Measurements from ENCODE around the gene SOWAHB. TPM values are rescaled to one million over a fixed set of nuclear protein-coding genes. Genes with fewer than 3 reads are reported as not detected.

SOWAHB gene
- total and polyA plus RNA-seq, 12 donors = 0.11 to 3.7 (median 0.42) TPM; not detected in 1

DNA sequence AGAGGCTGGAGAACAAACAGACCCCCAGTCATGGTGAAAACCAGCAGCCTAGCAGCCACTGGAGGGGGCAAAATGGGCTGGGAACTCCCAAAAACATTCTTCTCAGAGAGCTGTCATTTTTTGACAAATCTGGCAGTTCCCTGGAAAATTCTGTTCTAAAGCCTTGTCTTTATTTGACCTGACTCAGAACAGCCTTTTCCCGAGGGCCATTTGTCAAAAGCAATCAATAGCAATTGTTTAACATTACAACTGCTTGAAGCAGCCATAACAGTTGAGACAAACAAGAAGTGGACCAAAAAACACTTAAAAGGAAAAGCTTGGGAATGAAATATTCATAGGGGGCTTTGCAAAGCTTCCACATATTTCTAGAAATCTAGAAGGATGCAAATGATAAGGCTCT, 39.6 kb downstream of the SOWAHB start:
- WGBS, 4 donors = 46 to 69% (median 59%) methylated on average over 1 of the region's 1 CpG
- intact Hi-C loops (cut with DNase I) = no loop called here
- no peaks in the 10 kb centered on the region for H3K27me3 ChIP-seq

DNA sequence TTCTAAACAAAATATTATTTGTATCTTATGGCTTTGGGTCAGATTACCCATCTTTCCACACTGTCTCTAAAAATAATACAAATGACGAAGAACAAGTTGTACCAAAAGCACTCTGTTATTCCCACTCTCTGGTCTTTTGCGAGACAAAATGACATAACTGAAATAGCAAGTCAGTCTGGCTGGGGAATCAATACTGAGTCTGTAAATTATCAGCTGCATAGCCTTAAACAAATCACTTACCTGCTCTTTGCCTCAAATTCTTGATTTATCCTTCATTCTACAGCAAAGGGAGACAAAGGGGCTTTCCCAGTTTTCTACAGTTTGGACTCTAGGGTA, 40.9 kb downstream of the SOWAHB start:
- Histone ChIP-seq H3K9me3 (replicated peaks in 1 of 3) (no peaks in the 10 kb centered on the region), H3K27ac (no peak overlapping the region), H3K4me3 (no peak overlapping the region), H3K4me1 (replicated peaks in 1 of 2) (no peaks in the 10 kb centered on the region), H3K27me3 (no peaks in the 10 kb centered on the region), H3K36me3 (replicated peaks in 1 of 2) (no peaks in the 10 kb centered on the region)
- WGBS, 4 donors = 64 to 76% (median 71%) methylated on average over 2 of the region's 2 CpGs
- TF ChIP-seq POLR2A (IDR thresholded peaks at IDR 0.05) = no peak
- TF ChIP-seq, protein P1, sequence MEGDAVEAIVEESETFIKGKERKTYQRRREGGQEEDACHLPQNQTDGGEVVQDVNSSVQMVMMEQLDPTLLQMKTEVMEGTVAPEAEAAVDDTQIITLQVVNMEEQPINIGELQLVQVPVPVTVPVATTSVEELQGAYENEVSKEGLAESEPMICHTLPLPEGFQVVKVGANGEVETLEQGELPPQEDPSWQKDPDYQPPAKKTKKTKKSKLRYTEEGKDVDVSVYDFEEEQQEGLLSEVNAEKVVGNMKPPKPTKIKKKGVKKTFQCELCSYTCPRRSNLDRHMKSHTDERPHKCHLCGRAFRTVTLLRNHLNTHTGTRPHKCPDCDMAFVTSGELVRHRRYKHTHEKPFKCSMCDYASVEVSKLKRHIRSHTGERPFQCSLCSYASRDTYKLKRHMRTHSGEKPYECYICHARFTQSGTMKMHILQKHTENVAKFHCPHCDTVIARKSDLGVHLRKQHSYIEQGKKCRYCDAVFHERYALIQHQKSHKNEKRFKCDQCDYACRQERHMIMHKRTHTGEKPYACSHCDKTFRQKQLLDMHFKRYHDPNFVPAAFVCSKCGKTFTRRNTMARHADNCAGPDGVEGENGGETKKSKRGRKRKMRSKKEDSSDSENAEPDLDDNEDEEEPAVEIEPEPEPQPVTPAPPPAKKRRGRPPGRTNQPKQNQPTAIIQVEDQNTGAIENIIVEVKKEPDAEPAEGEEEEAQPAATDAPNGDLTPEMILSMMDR (IDR thresholded peaks at IDR 0.05) = no peak
- DNase-seq = no peak
- intact Hi-C loops (cut with DNase I) = no loop called here

More for the DNA sequence above, 39.6 kb downstream of the SOWAHB start:
- Histone ChIP-seq H3K9me3 (replicated peaks in 1 of 3) (no peaks in the 10 kb centered on the region), H3K27ac (no peak overlapping the region), H3K4me3 (no peak overlapping the region), H3K36me3 (replicated peaks in 1 of 2) (no peaks in the 10 kb centered on the region), H3K4me1 (replicated peaks in 1 of 2) (no peaks in the 10 kb centered on the region)
- no peak for TF ChIP-seq POLR2A (IDR thresholded peaks at IDR 0.05)
- TF ChIP-seq, protein P1 (IDR thresholded peaks at IDR 0.05) = no peak
- no peak for DNase-seq

- 50 to 65% (median 55%) methylated on average over 4 of the region's 4 CpGs for WGBS, 4 donors
- Histone ChIP-seq H3K27me3 (no peaks in the 10 kb centered on the region), H3K27ac (no peak overlapping the region), H3K4me1 (replicated peaks in 1 of 2) (no peaks in the 10 kb centered on the region), H3K4me3 (no peak overlapping the region), H3K36me3 (replicated peaks in 1 of 2) (no peaks in the 10 kb centered on the region), H3K9me3 (replicated peaks in 1 of 3) (no peaks in the 10 kb centered on the region)
- TF ChIP-seq POLR2A (IDR thresholded peaks at IDR 0.05) = no peak
- TF ChIP-seq, protein P1 (IDR thresholded peaks at IDR 0.05) = no peak
- intact Hi-C loops (cut with DNase I) = no loop called here
- DNase-seq = no peak
These were observed 41.5 kb downstream of the SOWAHB start for GRCh38 chr4:76856243-76857073.

DNA sequence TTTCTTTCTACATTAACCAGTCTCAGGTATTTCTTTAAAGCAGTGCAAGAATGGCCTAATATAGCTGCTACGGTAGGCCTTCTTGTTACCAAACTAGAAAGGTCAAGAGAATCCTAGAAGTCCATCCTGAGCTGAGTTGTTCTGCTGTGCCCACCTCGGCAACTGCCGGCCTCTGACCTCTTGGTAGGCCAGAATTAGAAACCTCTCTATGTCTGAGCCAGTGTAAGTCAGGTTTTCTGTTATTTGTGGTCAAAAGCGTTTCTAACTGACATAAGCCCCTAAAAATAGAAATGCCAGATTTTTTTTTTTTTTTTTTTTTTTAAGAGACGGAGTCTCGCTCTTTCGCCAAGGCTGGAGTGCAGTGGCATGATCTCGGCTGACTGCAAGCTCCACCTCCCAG, 43.1 kb downstream of the SOWAHB start:
- Histone ChIP-seq H3K4me1 (replicated peaks in 1 of 2) (no peaks in the 10 kb centered on the region), H3K27me3 (no peaks in the 10 kb centered on the region), H3K4me3 (no peak overlapping the region), H3K9me3 (replicated peaks in 1 of 3) (no peaks in the 10 kb centered on the region), H3K36me3 (replicated peaks in 1 of 2) (no peaks in the 10 kb centered on the region), H3K27ac (no peak overlapping the region)
- intact Hi-C loops (cut with DNase I) = no loop called here
- 87 to 90% (median 88%) methylated on average over 8 of the region's 8 CpGs for WGBS, 4 donors
- TF ChIP-seq, protein P1 (IDR thresholded peaks at IDR 0.05) = no peak
- no peak for TF ChIP-seq POLR2A (IDR thresholded peaks at IDR 0.05)
- DNase-seq = no peak
